DOHH2 (cell line): Measurements from ENCODE around the gene PRKAR1B.
A peak's percentile ranks its signal among the peaks of the same experiment; 100 is the strongest.

Experiments used
- H3F3A ChIP-seq: fragments of 200-600 bp; sonication (generic), shearing (Covaris generic); 2 replicates; pipeline ENCODE4 v1.6.0; 2016; ENCODE audit warnings: antibody characterized with exemption, mild to moderate bottlenecking; ENCODE audit not compliant: control insufficient read depth, insufficient read depth
- H3K27ac ChIP-seq: fragments of 200-600 bp; sonication (generic); 2 replicates; pipeline ENCODE4 v1.5.1; 2014; ENCODE audit warnings: low read depth, mild to moderate bottlenecking, low read length, moderate library complexity
- H3K27me3 ChIP-seq: fragments of 200-600 bp; sonication (generic); 2 replicates; pipeline ENCODE4 v1.6.1; 2014; ENCODE audit warnings: mild to moderate bottlenecking, low read length, mixed read lengths; ENCODE audit not compliant: control insufficient read depth
- H3K36me3 ChIP-seq: fragments of 200-600 bp; sonication (generic); 2 replicates; pipeline ENCODE4 v1.6.1; 2014; ENCODE audit warnings: mild to moderate bottlenecking, low read length, moderate library complexity, mixed read lengths; ENCODE audit not compliant: control insufficient read depth
- H3K4me1 ChIP-seq: fragments of 200-600 bp; sonication (generic); 2 replicates; pipeline ENCODE4 v1.6.1; 2014; ENCODE audit warnings: mild to moderate bottlenecking, low read length, mixed read lengths; ENCODE audit not compliant: control insufficient read depth
- H3K4me2 ChIP-seq: fragments of 200-600 bp; sonication (generic); 2 replicates; pipeline ENCODE4 v1.6.0; 2014; ENCODE audit warnings: mild to moderate bottlenecking, low read length, moderate library complexity
- H3K4me3 ChIP-seq: fragments of 200-600 bp; sonication (generic); 2 replicates; pipeline ENCODE4 v1.5.1; 2014; ENCODE audit warnings: mild to moderate bottlenecking, low read length, mixed read lengths
- H3K79me2 ChIP-seq: fragments of 200-600 bp; sonication (generic); 2 replicates; pipeline ENCODE4 v1.6.1; 2014; ENCODE audit warnings: mild to moderate bottlenecking, low read length, mixed read lengths; ENCODE audit not compliant: control insufficient read depth
- H3K9me2 ChIP-seq: fragments of 200-600 bp; sonication (generic); replicated peaks from 2 replicates; pipeline ENCODE4 v1.6.1; 2014; ENCODE audit warnings: mild to moderate bottlenecking, low read length, mixed read lengths; ENCODE audit not compliant: control insufficient read depth
- H3K9me3 ChIP-seq: fragments of 200-600 bp; sonication (generic); 2 replicates; pipeline ENCODE4 v1.6.1; 2014; ENCODE audit warnings: antibody characterized with exemption, low read length, mixed read lengths; ENCODE audit not compliant: control insufficient read depth, insufficient read depth
- H4K20me1 ChIP-seq: fragments of 200-600 bp; sonication (generic); 2 replicates; pipeline ENCODE4 v1.6.0; 2014; ENCODE audit warnings: low read depth, mild to moderate bottlenecking, antibody characterized with exemption, low read length, moderate library complexity; ENCODE audit not compliant: control insufficient read depth, insufficient read depth
- CTCF ChIP-seq: fragments of 200-600 bp; sonication (generic); IDR thresholded peaks from one replicate; pipeline ENCODE4 v1.5.1; 2014; ENCODE audit warnings: antibody characterized with exemption, mild to moderate bottlenecking, low read depth, low read length; ENCODE audit not compliant: poor library complexity, severe bottlenecking
- EZH2phosphoT487 ChIP-seq: fragments of 200-600 bp; sonication (generic); IDR thresholded peaks from 2 replicates; pipeline ENCODE4 v1.6.1; 2017; ENCODE audit warnings: borderline replicate concordance, mild to moderate bottlenecking, antibody characterized with exemption, low read length, moderate library complexity, mixed read lengths

Gene PRKAR1B

GRCh38 chr7:727104-727805 lies at the start of gene PRKAR1B:
Gene PRKAR1B (minus strand): TSS chr7:727281. CDS start chr7:711505, 15,776 bp downstream.
- peak within 1 kb of the TSS; percentile 38 for H3K27ac ChIP-seq
- TF ChIP-seq CTCF (no peak), EZH2phosphoT487 (no peak)
- peaks cover 24% of the 10 kb centered on the region for H3K4me1 ChIP-seq
- H4K20me1 ChIP-seq = no peaks in the 10 kb centered on the region
- peak within 1 kb of the TSS; percentile 75 for H3K4me3 ChIP-seq
- no peaks in the 10 kb centered on the region for H3K9me2 ChIP-seq
- peak within 1 kb of the TSS; percentile 73 for H3K4me2 ChIP-seq
- no peaks in the 10 kb centered on the region for H3F3A ChIP-seq
- H3K79me2 ChIP-seq = peaks cover 98% of the 10 kb centered on the region
- H3K36me3 ChIP-seq = peaks cover 84% of the 10 kb centered on the region
- H3K27me3 ChIP-seq = no peaks in the 10 kb centered on the region
- H3K9me3 ChIP-seq = peaks cover 27% of the 10 kb centered on the region; the same call in 1 of the 2 replicates

- Histone ChIP-seq H3K27ac (no peak overlapping the region), H3K9me3 (no peaks in the 10 kb centered on the region), H4K20me1 (no peaks in the 10 kb centered on the region), H3K79me2 (no peaks in the 10 kb centered on the region), H3K9me2 (no peaks in the 10 kb centered on the region), H3K4me2 (no peak overlapping the region), H3K27me3 (no peaks in the 10 kb centered on the region), H3K36me3 (peaks cover 79% of the 10 kb centered on the region), H3F3A (peaks cover 3% of the 10 kb centered on the region; the same call in 1 of the 2 replicates), H3K4me3 (no peak overlapping the region), H3K4me1 (no peaks in the 10 kb centered on the region)
- TF ChIP-seq CTCF (no peak), EZH2phosphoT487 (no peak)
Observed at GRCh38 chr7:776381-776780, 49.3 kb upstream of the PRKAR1B start.

- Histone ChIP-seq H3K4me3 (no peak overlapping the region), H3K27ac (no peak overlapping the region), H3F3A (no peaks in the 10 kb centered on the region), H4K20me1 (no peaks in the 10 kb centered on the region), H3K79me2 (no peaks in the 10 kb centered on the region), H3K36me3 (peaks cover 76% of the 10 kb centered on the region), H3K9me2 (no peaks in the 10 kb centered on the region), H3K4me1 (no peaks in the 10 kb centered on the region), H3K27me3 (no peaks in the 10 kb centered on the region), H3K4me2 (no peak overlapping the region), H3K9me3 (no peaks in the 10 kb centered on the region)
- TF ChIP-seq EZH2phosphoT487 = no peak
- peak; percentile 98 for TF ChIP-seq CTCF
Observed at GRCh38 chr7:774161-775109, 47.4 kb upstream of the PRKAR1B start.
